ENCODE measurements around the gene C1orf74. TPM values are rescaled to one million over a fixed set of nuclear protein-coding genes. Genes with fewer than 3 reads are reported as not detected.

The C1orf74 gene
- total RNA-seq, 4 donors from 2014 or later: 1.9 to 2.7 (median 2.3) TPM

- Histone ChIP-seq H3K27me3 (no peaks in the 10 kb centered on the region), H3K36me3 (no peaks in the 10 kb centered on the region), H3K4me1 (no peaks in the 10 kb centered on the region), H3K27ac (no peak overlapping the region), H3K9me3 (no peaks in the 10 kb centered on the region), H3K4me3 (replicated peaks in 1 of 3) (no peak overlapping the region)
- intact Hi-C loops (cut with DNase I): no loop called here
- no peak for TF ChIP-seq POLR2A (IDR thresholded peaks at IDR 0.05)
- TF ChIP-seq, protein P1, sequence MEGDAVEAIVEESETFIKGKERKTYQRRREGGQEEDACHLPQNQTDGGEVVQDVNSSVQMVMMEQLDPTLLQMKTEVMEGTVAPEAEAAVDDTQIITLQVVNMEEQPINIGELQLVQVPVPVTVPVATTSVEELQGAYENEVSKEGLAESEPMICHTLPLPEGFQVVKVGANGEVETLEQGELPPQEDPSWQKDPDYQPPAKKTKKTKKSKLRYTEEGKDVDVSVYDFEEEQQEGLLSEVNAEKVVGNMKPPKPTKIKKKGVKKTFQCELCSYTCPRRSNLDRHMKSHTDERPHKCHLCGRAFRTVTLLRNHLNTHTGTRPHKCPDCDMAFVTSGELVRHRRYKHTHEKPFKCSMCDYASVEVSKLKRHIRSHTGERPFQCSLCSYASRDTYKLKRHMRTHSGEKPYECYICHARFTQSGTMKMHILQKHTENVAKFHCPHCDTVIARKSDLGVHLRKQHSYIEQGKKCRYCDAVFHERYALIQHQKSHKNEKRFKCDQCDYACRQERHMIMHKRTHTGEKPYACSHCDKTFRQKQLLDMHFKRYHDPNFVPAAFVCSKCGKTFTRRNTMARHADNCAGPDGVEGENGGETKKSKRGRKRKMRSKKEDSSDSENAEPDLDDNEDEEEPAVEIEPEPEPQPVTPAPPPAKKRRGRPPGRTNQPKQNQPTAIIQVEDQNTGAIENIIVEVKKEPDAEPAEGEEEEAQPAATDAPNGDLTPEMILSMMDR (IDR thresholded peaks at IDR 0.05): no peak
- 63 to 67% methylated on average over 3 of the region's 3 CpGs for WGBS, 2 donors
- no peak for DNase-seq
These were observed 26.0 kb downstream of the C1orf74 start for GRCh38 chr1:209758400-209758799.

GRCh38 chr1:209756615-209757445 is 27.5 kb downstream of the C1orf74 start:
- H3K4me3 ChIP-seq (replicated peaks in 1 of 3): no peak overlapping the region
- H3K27ac ChIP-seq: no peak overlapping the region
- TF ChIP-seq, protein P1 (IDR thresholded peaks at IDR 0.05): no peak
- no peak for TF ChIP-seq POLR2A (IDR thresholded peaks at IDR 0.05)
- 82 to 85% methylated on average over 5 of the region's 5 CpGs for WGBS, 2 donors
- no peaks in the 10 kb centered on the region for H3K36me3 ChIP-seq
- intact Hi-C loops (cut with DNase I): no loop called here
- no peaks in the 10 kb centered on the region for H3K4me1 ChIP-seq
- H3K9me3 ChIP-seq: no peaks in the 10 kb centered on the region
- no peak for DNase-seq
- no peaks in the 10 kb centered on the region for H3K27me3 ChIP-seq

DNA sequence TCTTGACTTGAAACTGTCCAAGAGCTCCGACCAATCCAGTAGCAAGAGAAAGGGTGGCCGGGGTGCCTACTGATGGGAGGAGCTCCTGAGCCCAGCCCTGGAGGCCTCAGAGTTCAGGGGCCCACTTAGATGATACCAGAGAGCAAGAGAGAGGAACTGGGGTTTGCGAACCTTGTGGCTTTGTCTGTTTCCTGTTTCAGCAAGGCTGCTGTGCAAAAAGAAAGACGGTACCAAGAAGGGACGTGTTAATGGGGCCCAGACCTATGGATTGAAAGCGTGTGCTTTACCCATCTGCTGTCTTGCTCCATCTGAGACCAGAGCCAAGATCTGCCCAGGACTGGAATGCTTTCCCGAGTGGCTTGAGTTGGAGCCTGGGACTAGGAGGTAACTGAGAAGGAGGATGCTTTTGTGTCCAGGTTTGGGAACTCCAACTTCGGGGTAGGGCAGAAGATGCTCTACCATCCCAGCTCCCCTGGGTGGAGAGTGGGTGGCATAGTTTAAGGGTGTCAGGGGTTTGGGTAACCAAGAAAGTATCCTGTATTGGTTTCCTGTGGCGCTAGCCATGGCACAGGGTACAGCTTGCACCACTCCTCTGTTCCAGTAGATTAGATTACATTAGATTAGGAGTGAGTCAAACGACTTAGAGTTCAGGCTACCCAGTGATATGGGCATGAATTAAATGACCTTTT is 28.3 kb downstream of the C1orf74 start, which contains the start of gene TRAF3IP3:
TRAF3IP3 (plus strand) TSS at position 128 of the 689 bp plus-strand sequence. CDS start 3,987 bp downstream, outside the sequence.
- no peak for DNase-seq
- intact Hi-C loops (cut with DNase I): no loop called here
- WGBS, 2 donors: 70 to 75% methylated on average over 10 of the region's 10 CpGs

DNA sequence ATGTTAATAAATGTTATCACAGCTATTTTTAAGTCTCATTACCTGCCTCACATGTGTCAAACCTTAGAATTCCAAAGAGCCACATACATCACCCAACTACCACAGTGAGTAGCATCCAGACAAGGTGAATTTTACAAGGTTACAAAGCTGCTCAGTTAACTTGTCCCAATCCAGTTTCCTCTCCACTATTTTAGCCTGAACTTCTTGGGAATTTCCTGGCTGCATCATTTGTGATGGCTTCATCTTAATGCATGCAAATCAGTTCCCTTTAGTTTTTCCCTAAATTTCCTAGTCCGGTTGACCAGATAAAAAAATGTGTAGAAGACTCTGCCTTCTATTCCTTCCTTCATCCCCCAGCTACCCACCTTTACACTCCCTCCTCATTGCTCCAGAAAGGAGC is 29.1 kb downstream of the C1orf74 start:
- no peak for TF ChIP-seq POLR2A (IDR thresholded peaks at IDR 0.05)
- 74 to 90% methylated on average over 1 of the region's 1 CpG for WGBS, 2 donors

More for the DNA sequence above, 28.3 kb downstream of the C1orf74 start, which contains the start of gene TRAF3IP3:
- Histone ChIP-seq H3K4me3 (replicated peaks in 1 of 3) (no peak within 1 kb of the TSS), H3K36me3 (no peaks in the 10 kb centered on the region), H3K4me1 (no peaks in the 10 kb centered on the region), H3K27me3 (no peaks in the 10 kb centered on the region), H3K27ac (no peak within 1 kb of the TSS), H3K9me3 (no peaks in the 10 kb centered on the region)
- TF ChIP-seq, protein P1 (IDR thresholded peaks at IDR 0.05): no peak
- no peak for TF ChIP-seq POLR2A (IDR thresholded peaks at IDR 0.05)

DNA sequence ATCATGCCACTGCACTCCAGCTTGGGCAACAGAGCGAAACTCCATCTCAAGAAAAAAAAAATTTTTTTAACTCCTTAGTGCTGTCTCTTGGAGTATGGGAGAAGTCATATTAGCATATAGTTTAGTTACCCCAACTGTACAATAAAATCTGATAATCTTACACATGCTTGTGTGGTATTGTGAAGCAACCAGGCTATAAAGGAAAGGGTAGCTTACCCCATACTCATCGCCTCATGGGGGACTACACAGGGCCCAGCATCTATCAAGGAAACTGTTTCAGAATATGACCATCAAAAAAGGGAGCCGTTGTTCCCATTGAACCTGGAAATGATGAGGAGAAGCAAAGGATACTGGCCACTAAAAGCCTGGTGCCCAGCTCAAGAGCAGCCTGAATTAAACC is 31.5 kb downstream of the C1orf74 start:
- 86 to 88% methylated on average over 3 of the region's 3 CpGs for WGBS, 2 donors
- Histone ChIP-seq H3K9me3 (no peaks in the 10 kb centered on the region), H3K4me1 (peaks cover 0 to 6% of the 10 kb centered on the region in 2 donors), H3K4me3 (replicated peaks in 1 of 3) (no peak overlapping the region), H3K27me3 (no peaks in the 10 kb centered on the region), H3K27ac (no peak overlapping the region), H3K36me3 (no peaks in the 10 kb centered on the region)
- no peak for DNase-seq
- intact Hi-C loops (cut with DNase I): no loop called here
- TF ChIP-seq, protein P1 (IDR thresholded peaks at IDR 0.05): no peak
- TF ChIP-seq POLR2A (IDR thresholded peaks at IDR 0.05): no peak

More for the DNA sequence above, 29.1 kb downstream of the C1orf74 start:
- Histone ChIP-seq H3K4me3 (replicated peaks in 1 of 3) (no peak overlapping the region), H3K9me3 (no peaks in the 10 kb centered on the region), H3K36me3 (no peaks in the 10 kb centered on the region), H3K27ac (no peak overlapping the region), H3K4me1 (no peaks in the 10 kb centered on the region), H3K27me3 (no peaks in the 10 kb centered on the region)
- intact Hi-C loops (cut with DNase I): no loop called here
- no peak for DNase-seq

Measured in thyroid gland (tissue), 4 donors.